ENCODE data around the gene PIP4K2A. TPM values are rescaled to one million over a fixed set of nuclear protein-coding genes. Genes with fewer than 3 reads are reported as not detected.

Gene PIP4K2A
- total and polyA plus RNA-seq, 2 of the 8 experiments (the other 6 are each of a cell fraction or from before 2014, with no cell fraction given): 19.0 to 60.9 TPM

DNA sequence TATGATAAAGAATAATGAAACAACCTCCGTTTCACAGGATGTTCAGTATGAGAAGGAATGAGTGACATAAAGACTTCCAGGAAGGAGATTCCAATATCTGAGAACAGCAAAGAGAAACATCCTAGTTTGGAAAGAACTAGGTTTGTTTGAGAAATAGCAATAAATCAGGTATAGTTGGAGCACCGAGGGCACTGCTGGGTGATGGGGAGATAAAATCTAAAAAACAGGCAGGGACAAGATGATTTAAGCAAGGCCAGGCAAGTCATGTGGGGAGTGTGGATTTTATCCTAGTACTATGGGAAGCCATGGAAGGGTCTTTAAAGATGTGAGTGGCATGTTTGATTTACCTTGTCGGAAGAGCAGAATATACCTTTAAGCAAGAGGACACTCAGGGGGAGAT lies 199.4 kb downstream of the PIP4K2A start:
- Histone ChIP-seq H4K91ac (replicated peaks; ENCODE audit: insufficient read length, low read length) (no peak overlapping the region), H3K27me3 (replicated peaks in 1 of 4; ENCODE audit: control insufficient read depth in 3 of 4, extremely low read depth in 1 of 4, insufficient read depth in 3 of 4, low read length in 3 of 4) (no peaks in the 10 kb centered on the region), H3K4me1 (replicated peaks in 1 of 4; ENCODE audit: control insufficient read depth in 3 of 4, insufficient read depth in 4 of 4, low read length in 3 of 4) (peaks cover 0 to 3% (median 0%) of the 10 kb centered on the region in 4 experiments; a peak in 2 of 7 replicates), H2BK5ac (ENCODE audit: low read depth, low read length) (no peak overlapping the region), H2BK12ac (ENCODE audit: low read depth, low read length) (no peak overlapping the region), H4K8ac (ENCODE audit: extremely low read depth, insufficient read depth, low read length) (no peak overlapping the region), H2AFZ (ENCODE audit: low read length) (no peak overlapping the region), H3K4me2 (ENCODE audit: insufficient read depth in 1 of 2, low read depth in 2 of 2, low read length in 2 of 2) (no peak overlapping the region), H4K5ac (ENCODE audit: insufficient read length, low read depth, low read length) (no peak overlapping the region), H3K36me3 (ENCODE audit: control insufficient read depth in 2 of 4, insufficient read depth in 4 of 4, low read length in 3 of 4) (no peaks in the 10 kb centered on the region), H2AK5ac (ENCODE audit: low read depth, low read length) (no peak overlapping the region), H3K23ac (ENCODE audit: insufficient read length) (no peak overlapping the region), H3K4me3 (ENCODE audit: extremely low read depth in 1 of 4, insufficient read depth in 2 of 4, low read depth in 3 of 4, low read length in 4 of 4) (no peak overlapping the region), H3K56ac (replicated peaks; ENCODE audit: insufficient read length, low read depth, low read length) (no peak overlapping the region), H3K14ac (ENCODE audit: insufficient read length) (no peak overlapping the region), H2BK20ac (ENCODE audit: low read length) (no peak overlapping the region), H3K9ac (replicated peaks in 1 of 4; ENCODE audit: extremely low read depth in 1 of 4, low read depth in 3 of 4, low read length in 3 of 4) (no peak overlapping the region), H3K23me2 (ENCODE audit: low read depth, low read length) (no peaks in the 10 kb centered on the region), H3K9me3 (ENCODE audit: insufficient read depth in 2 of 2, low read depth in 1 of 2, low read length in 1 of 2) (no peaks in the 10 kb centered on the region), H2BK15ac (ENCODE audit: low read length) (no peak overlapping the region), H3K18ac (ENCODE audit: extremely low read depth, low read length) (no peak overlapping the region), H4K20me1 (replicated peaks in 1 of 2; ENCODE audit: control insufficient read depth in 1 of 2, insufficient read depth in 2 of 2, low read length in 2 of 2) (no peaks in the 10 kb centered on the region), H3K4ac (replicated peaks; ENCODE audit: insufficient read length, low read depth, low read length) (no peak overlapping the region), H3K79me1 (ENCODE audit: low read depth, low read length) (no peaks in the 10 kb centered on the region), H3K79me2 (ENCODE audit: control insufficient read depth in 1 of 2, insufficient read depth in 2 of 2, low read length in 2 of 2) (no peaks in the 10 kb centered on the region), H2BK120ac (replicated peaks; ENCODE audit: low read depth, low read length) (no peak overlapping the region), H3K27ac (ENCODE audit: low read depth, low read length) (no peak overlapping the region)
- ChIA-PET CTCF (ENCODE audit: partially characterized antibody) (no interaction called here), POLR2A (ENCODE audit: partially characterized antibody) (no interaction called here)
- FAIRE-seq (no peak), DNase-seq (ENCODE audit: low read depth in 1 of 2, low spot score in 2 of 2) (no peak)
- TF ChIP-seq RFX5 (IDR thresholded peaks at IDR 0.05; ENCODE audit: borderline replicate concordance, low read depth, low read length) (no peak), CREB1 (IDR thresholded peaks at IDR 0.05) (no peak), SIX5 (IDR thresholded peaks at IDR 0.05; ENCODE audit: low read depth, low read length) (no peak), YY1 (IDR thresholded peaks at IDR 0.05; ENCODE audit: low read depth, low read length) (no peak)
- 95% methylated on average over 3 of the region's 3 CpGs; no CpG with 5 or more reads in 1 of the 2 experiments for WGBS, 2 experiments (ENCODE audit: extremely low coverage in 1 of 2, insufficient coverage in 1 of 2, insufficient read length in 1 of 2, insufficient replicate concordance in 2 of 2, low coverage in 1 of 2, low lambda C conversion rate in 2 of 2, missing lambda C conversion rate in 1 of 2)

Data from H1 (cell line).